ENCODE measurements around the gene VAV3.
"Not testable (repeated sequence)": the region's sequence is repeated elsewhere in the genome, so short reads cannot be mapped to it uniquely, and the experiment has no call there.

VAV3 gene

DNA sequence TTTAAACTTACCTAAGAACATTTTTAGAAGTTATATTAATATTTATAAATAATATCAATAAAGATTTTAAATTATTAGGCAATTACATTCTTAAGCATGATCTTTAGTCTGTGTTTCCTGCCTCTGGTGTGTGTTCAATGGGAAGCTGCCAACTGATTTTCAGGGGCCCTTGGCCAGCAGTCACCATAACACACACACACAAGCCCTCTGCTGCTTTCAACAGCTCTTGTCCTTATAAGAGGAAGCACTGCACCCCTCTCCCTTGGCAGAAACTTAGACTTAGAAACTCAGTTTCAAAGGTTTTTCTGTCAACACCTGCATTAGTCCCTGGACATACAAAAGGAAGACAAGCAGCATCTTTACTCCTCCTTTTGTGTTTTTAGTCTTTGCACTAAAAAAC is 81.4 kb downstream of the VAV3 start:
- no peak for DNase-seq

DNA sequence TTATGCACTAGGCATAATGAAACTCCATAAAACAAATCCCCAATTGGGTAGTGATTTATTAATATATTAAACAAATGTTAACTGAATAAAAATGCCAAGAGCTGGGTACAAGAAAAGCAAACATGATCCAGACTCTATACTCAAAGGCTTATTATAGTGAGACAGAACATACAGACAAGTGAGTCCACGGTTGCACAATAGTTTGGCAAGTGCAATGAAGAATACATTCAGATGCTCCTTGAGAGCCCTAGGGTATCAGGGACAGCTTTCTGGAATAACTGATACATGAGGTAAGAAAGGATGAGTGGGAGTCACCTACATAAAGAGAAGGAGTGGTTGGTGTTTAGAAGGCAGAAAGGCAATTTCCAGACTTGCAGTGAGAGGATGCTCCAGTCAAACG is 85.1 kb downstream of the VAV3 start:
- no peak for DNase-seq

DNA sequence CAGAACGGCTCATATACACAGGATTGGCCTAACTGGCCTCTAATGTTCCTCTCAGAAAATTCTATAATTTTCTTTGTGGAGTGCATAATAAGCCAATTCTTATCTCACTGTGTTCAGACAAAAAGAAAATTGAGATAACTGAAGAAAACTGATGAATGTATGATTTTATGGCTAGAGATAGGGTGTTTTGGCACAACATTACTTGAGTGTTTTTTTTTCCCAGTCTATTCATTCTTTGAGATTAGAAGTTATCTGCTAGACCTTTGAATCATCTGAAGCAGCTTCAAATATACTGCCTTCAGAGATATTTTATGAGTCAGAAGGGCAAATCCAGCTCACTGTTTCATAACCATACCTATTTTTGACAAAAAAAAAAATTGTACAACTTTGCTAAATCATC is 85.6 kb downstream of the VAV3 start:
- peak; percentile 20 for DNase-seq

DNA sequence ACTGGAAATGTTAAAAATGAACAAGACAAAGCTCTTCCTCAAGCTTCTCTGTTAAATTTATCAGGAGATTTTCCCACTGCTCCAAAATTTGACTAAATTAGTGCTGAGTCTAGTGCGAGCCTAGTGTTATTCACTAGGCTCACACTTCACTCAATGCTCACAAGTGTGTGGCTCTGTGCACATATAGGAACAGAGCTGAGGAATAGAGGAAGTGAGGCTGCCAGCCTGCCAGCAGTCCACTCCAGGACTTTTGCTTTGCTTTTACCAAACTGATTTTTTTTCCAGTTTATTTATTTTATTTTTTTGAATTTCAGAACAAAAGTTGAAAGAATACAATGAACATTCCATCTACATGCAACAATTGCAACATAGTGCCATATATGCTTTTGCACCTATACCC is 87.2 kb downstream of the VAV3 start:
- DNase-seq = no peak

DNA sequence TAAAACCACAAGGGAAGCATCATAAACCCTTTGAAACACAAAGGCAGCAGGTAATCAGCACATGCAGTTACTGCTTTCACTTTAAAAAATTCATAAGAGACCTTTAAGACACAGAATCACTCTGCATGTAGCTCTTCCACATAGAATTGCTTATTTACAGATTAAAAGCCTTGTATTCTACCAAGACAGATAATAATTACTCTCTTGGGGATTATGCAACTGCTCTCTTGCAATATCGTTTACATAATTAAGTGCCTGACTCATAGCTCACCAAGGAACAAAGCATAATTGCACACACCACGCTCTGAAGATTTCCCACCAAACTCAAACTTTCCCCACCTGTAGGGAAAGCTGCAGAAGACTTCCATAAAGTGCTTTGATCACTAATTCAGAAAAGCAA is 87.9 kb downstream of the VAV3 start:
- peak; percentile 12 for DNase-seq

DNA sequence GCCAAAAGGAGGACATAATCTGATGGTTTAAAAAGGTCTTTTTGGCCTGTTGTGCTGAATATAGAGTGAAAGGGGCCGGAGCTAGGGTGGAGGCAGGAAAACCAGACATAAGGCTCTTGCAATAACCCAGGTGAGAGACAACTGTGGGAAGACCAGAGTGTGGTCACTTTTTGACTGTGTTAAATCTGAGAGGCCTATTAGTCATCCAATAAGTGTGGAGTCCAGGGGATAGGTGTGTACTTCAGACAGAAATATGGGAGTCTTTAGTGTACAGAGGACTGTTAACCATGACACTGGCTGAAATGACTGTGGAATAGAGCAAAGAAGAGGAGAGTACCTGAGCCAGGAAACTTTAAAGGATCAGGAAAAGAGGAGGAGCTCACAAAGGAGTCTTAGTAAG is 89.3 kb downstream of the VAV3 start:
- DNase-seq = no peak

DNA sequence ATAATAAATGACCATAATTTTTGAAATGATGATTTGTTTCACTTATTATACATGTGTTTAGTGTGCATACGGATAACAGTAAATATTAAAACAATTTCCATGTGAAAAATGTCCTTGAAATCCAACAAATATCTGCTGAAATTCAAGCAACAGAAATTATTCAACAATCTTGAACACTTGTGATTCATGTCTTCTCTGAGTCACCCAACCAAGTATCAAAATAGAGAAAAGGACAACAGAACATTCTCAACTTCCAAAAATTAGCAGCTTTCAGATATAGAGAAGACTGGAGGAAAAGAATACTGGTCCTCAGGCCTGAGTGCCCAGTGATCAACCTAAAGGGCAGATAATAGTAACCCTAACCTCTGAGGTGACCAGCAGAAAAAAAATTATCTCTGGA is 90.8 kb downstream of the VAV3 start:
- peak; percentile 41 for DNase-seq

DNA sequence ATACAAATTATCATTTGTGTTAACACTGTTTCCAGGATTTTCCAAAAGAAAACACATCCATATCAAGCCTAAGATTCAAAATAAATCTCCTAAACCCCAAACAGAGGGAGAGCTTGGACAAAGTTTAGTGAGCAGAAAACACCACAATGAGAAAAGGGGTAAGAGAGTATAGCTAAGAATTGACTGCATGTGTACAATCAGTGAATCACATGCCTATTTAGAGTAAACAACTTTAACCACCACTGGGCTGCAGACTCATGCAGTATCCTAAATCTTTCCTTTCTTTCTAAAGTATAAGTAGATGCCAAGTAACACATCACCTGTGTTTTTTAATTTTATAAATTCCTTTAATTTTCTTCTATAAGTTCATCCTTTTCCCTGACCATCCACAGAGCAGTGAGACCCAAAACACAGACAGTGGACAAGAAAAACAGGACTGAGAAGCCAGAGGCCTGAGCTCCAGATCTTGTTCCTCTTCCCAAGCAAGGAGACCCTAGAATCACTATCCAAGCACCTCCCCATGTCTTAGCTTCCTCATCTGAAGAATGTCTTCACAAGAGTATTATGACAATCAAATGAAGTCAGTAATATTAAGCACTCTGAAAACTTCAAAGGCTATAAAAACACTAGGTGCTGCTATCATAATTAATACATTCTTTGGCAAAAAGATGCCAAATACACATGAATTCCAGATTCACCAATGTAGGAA is 93.1 kb downstream of the VAV3 start:
- DNase-seq = no peak

DNA sequence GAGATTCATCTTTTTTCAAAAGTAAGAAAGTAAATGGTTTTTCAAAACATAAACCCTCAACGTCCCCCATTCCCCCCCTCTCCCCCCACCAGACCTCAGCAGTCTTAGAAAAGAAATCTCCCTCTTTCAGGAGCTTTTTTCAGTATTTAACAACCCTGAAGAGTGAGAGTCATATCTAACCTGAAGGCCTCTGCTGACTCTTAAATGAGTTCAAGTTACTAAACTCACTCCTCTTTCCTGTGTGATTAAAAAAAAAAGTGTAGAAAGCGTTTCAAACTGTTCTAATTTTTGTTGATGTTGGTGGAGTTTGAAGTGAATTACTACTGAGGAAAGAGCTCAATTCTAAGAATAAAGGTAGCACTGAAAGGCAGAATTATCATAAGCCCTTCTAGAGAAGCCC is 93.7 kb downstream of the VAV3 start:
- no peak for DNase-seq

DNA sequence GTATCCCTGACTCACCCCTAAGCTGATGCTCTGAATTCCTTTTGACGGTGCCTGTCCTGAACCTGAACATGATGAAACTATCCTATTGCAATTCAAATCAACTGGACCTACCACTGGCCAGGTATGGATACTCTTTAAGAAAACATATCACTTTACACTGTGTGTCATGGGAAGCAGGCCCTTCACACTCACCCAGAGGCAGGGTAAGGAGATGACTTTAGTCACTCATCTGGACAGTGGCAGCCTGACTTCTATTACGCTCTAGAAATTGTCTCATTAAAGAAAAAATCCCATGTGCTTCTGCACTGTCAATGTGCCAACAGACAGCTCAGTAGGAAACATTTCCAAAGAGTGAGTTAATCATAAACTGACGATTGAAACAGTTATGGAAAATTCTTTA is 94.3 kb downstream of the VAV3 start:
- DNase-seq = peak; percentile 70

DNA sequence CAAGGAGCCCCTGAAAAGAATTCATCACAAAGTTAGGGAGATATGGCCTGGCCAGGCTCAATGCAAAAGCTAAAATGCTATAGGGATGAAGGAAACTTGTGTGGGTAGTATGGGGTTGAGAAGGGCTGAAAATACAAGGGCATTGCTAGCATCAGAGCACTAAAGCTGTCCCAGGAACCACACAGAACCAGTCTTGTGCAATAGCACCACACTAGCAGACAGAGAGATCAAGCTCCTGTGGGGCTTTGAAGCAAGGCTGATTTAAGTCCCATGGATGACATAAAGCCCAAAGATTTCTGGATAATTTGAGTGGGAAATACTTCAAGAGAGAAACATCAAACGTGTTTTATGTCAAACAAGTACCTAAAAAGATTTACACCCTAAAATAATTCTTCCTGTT is 97.1 kb downstream of the VAV3 start:
- DNase-seq = no peak

DNA sequence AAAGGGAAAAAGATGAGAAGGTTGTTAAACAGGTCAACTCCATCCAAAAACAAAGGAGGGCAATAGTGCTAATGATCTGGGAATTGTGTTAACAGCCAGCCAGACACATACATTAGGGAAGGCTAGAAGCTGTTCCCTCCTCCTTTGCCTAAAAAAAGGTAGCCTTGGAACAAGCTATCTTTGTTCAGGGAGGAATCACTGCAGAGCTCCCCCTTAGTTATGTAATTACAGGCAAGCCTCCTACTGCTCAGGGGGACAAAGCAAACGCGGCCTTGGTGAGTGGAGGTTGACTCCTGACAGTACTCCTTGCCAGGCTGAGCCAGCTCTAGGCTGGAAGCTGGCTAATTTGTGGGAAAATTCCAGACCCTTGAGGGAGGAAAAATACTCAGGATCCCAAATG is 97.6 kb downstream of the VAV3 start:
- no peak for DNase-seq

DNA sequence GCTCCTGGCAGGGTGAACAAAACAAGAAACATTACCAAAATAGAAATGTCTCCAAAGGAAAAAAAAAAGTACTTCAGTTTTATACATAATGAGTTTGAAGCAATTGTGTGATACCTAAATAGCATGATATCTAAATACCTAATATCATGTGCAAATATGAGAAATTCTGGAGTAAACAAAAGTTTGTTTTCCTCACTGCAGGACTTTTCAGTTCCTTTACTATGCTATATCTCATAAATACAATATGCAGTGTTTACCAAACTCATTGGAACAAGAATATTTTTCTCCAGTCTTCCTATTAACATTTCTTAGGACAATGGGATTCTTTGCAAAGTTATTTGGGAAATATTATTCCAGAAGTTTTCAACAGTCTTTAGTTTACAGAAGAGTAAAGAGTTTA is 98.1 kb downstream of the VAV3 start:
- no peak for DNase-seq

DNA sequence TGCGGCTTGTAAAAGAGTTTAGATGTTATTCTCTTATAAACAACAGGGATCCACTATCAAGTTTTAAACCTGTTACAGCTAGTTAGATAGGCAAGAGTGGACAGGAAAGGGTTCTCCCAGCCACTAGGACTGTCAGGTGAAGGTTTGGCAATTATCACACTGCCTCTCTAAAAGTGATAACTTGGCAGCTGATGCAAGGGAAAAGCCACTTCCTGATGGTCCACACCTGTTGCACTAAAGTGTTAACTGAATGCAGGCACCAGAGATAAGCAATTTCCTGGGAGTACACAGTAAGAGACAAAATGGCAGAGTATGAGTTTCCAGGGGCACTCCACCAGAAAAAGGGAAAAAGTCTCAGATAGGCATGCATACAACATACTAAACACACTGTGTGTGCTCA is 99.4 kb downstream of the VAV3 start:
- no peak for DNase-seq

DNA sequence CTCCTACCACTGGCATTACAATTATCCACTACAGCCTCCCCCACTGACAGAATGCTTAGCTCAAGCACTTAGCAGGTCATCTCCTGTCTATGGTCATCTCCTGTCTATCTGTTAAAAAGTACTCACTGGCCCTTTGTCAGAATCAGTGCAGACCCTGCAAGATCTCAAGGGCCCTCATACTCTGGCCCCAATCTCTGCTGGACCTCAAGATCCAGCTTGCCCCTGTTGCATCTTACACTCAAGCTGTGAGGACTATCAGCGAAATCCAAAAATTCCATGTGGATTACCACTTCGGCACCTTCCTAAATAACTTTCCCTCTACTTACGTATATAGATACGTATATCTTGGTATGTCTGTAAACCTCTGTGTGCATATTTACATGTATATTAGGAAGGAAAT is 101.6 kb downstream of the VAV3 start:
- no peak for DNase-seq

DNA sequence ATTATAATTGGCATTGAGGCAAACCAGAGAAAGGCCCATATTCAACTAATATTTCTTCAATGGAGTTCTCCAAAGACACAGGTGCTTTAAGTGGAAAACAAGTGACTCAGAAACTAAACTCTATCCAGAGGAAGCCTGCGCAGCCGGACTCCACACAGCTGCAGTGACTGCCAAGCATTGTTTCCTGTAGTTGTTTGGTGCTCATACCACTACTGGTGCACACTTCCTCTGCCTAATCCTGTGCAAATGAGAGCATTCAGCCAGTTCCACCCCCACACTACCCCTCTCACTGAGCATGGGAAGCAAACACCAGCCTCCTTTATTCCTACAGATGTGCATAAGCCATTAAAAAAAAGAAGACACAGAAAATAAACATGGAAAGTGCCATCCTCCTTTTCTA is 102.9 kb downstream of the VAV3 start:
- DNase-seq = no peak

DNA sequence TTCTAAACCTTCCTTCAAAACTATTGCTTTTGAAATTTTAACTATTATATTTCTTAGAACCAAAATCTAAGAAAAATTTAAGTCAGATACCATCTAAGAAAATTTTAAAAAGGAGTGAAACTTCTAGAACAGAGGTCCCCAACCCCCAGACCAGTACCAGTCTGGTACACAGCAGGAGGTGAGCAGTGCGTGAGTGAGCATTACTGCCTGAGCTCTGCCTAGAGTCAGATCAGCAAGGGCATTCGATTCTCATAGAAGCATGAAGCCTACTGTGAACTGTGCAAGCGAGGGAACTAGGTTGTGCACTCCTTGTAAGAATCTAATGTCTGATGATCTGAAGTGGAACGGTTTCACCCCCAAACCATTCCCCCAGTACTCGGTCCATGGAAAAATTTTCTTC is 106.7 kb downstream of the VAV3 start:
- no peak for DNase-seq

DNA sequence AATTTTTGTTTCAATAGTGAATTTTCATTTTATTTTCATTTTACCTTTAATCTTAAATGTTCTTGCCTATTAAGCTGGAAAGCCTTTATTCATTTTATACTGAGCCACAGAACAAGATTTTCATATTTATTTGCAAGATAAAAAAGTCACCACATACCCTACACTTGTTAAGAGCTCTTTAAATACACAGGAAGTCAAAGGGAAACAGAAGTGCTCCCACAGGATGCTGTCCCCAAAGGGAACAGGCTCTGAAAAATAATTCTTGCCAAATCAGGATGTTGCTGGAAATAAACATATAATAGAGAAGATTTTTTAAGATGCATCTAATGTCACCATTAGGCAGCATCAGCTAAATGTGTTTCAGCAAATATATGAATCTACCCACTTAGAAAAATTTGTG is 113.6 kb downstream of the VAV3 start:
- no peak for DNase-seq

DNA sequence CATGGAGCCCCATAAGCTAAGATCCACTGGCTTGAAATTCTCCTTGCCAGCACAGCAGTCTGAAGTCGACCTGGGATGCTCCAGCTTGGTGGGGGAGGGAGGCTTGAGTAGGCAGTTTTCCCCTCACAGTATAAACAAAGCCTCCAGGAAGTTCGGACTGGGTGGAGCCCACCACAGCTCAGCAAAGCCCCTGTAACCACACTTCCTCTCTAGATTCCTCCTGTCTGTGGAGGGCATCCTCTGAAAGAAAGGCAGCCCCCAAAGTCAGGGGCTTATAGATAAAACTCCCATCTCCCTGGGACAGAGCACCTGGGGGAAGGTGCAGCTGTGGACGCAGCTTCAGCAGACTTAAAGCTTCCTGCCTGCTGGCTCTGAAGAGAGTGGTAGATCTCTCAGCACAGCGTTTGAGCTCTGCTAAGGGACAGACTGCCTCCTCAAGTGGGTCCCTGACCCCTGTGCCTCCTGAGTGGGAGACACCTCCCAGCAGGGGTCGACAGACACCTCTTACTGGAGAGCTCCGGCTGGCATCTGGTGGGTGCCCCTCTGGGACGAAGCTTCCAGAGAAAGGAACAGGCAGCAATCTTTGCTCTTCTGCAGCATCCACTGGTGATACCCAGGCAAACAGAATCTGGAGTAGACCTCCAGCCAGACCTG is 120.3 kb downstream of the VAV3 start:
- not testable (repeated sequence) for DNase-seq

DNA sequence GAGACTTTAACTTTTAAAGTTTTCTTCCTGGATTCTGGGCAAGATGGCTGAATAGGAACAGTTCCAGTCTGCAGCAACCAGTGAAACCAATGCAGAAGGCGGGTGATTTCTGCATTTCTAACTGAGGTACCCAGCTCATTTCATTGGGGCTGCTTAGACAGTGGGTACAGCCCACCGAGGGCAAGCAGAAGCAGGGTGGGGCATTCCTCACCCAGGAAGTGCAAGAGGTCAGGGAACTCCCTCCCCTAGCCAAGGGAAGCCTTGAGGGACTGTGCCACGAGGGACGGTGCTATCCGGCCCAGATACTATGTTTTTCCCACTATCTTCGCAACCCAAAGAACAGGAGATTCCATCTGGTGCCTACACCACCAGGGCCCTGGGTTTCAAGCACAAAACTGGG is 121.0 kb downstream of the VAV3 start:
- no peak for DNase-seq

DNA sequence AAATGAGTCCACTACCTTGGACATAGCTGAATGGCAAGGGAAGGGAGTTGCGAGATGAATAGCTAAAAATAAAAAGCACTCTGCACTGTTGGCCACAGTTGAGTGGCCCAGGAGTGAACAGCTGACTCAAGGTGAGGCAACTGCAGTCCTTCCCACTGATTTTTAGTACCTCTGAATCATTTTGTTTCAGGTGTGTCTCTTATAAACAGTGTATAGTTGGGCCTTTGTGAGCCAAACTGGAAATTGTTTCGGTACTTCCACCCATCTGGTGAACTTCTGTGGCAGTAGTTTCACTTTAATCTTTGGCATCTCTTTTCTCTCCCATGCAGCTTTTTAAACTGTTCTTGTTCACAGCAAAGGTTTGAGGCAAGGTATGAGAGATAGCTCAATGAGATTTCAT is 122.7 kb downstream of the VAV3 start:
- no peak for DNase-seq

DNA sequence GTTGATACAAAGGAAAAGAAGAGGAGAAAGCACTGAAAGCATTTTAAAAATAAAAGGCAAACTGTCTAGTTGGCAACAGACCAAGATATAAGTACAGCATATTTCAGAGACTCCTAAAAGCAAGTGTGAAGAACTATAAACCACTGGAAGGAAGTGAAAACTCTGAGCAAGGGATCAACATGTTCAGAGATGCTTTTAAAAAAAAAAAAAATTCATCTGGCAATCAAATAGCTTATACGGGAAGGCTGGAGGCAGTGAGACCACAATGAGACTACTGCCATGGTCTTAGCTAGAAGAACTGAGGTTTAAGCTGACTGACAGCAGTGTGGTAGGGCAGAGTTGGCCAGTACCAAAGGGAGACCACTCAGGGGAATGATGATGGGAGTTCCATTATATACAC is 124.3 kb downstream of the VAV3 start:
- DNase-seq = no peak

DNA sequence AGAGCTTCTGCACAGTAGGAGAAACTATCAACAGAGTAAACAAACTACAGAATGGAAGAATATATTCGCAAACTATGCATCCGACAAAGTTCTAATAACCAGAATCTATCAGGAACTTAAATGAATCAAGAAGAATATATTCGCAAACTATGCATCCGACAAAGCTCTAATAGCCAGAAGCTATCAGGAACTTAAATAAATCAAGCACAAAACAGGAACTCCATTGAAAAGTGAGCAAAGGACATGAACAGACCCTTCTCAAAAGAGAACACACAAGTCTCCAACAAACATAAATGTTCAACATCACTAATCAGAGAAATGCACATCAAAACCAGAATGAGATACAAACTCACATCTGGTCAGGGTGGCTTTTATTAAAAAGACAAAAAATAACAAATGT is 126.9 kb downstream of the VAV3 start:
- no peak for DNase-seq

DNA sequence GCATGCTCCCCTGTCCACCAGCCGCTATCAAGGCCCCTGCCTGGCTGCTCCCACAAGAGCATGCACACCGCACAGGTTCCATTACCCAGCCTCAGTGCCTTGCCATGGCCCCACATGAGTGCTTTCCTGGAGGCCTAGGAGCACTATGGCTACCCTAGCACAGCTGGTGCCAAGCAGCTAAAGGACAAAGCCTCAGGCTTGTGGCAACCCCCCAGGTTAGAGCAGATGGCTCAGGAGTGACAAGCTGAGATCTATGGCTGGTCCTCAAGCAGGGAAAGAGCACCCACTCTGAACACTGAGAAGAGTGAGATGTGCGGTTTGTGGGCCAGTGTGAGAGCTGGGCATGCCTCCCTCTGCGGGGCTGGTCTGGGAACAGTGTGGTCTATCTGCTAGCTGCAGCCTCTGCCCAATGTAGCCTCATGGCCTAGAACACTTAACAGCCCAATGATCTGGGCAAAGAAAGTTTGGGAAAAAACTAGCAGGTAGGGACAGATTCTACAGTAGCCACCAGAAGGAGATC is 129.8 kb downstream of the VAV3 start:
- DNase-seq = no peak

DNA sequence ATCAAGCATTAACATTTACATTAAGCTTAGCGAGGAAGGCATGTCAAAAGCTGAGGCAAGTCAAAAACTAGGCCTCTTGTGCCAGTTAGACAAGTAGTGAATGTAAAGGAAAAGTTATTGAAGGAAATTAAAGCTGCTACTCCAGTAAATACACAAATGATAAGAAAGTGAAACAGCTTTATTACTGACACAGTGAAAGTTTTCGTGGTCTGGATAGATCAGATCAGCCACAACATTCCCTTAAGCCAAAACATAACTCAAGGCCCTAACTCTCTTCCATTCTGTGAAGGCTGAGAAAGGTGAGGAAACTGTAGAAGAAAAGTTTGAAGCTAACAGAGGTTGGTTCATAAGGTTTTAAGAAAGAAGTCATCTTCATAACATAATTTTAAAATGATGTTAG is 131.9 kb downstream of the VAV3 start:
- no peak for DNase-seq
